Measurements from ENCODE around the gene MYL6. TPM values are rescaled to one million over a fixed set of nuclear protein-coding genes. Genes with fewer than 3 reads are reported as not detected.

Gene MYL6
- polyA plus RNA-seq, 1 of the 3 experiments (the other 2 are of a cell fraction): 4,697 TPM

DNA sequence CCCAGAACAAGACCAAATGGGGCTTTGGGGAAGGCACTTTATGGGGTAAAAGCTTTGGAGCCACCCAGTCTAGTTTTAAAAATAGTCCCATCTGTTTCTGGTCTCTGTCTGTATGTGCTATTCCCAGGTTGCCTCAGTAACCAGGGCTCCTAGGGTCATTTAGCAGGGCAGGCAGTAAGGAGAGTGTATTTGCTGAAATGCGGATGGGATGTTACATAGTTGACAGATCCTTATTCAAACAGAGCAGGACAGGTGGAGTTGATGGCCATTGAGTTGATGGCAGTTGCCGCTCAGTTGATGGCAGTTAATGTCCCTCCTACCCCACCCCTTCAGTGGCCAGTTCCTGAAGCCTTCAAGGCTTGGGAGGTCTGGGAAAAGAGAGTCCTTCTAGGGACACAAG is 35.5 kb upstream of the MYL6 start:
- H4K20me1 ChIP-seq (ENCODE audit: insufficient read depth): peaks cover 2% of the 10 kb centered on the region; the same call in 1 of the 2 replicates
- H3K79me2 ChIP-seq (ENCODE audit: insufficient read depth): peaks cover 53% of the 10 kb centered on the region
- no peaks in the 10 kb centered on the region for H3K9me2 ChIP-seq
- H3K9ac ChIP-seq: no peak overlapping the region
- peaks cover 45% of the 10 kb centered on the region for H3F3A ChIP-seq (replicated peaks; ENCODE audit: insufficient read depth)
- H3K27ac ChIP-seq (ENCODE audit: low read depth in 2 of 2, low read length in 1 of 2): no peak overlapping the region
- H3K4me2 ChIP-seq: no peak overlapping the region
- H3K36me3 ChIP-seq (replicated peaks in 1 of 2; ENCODE audit: control insufficient read depth in 1 of 2, insufficient read depth in 2 of 2, low read length in 1 of 2): peaks cover 9 to 19% of the 10 kb centered on the region in 2 experiments
- POLR2A ChIA-PET: interaction anchor here (0.6 kb wide), 1 partner anchor 38 kb away, joined by 3 read pairs; no protein-coding TSS in a partner anchor
- CTCF ChIA-PET: interaction anchor here (0.6 to 16.0 kb wide), 4 partner anchors 40 to 127 kb away, joined by 3 to 272 read pairs (median 3); partner anchors contain the start of gene SMARCC2
- H3K4me1 ChIP-seq (ENCODE audit: control insufficient read depth in 1 of 2, insufficient read depth in 2 of 2, low read depth in 1 of 2, low read length in 1 of 2): peaks cover 25 to 31% of the 10 kb centered on the region in 2 experiments
- no peaks in the 10 kb centered on the region for H3K9me3 ChIP-seq
- TF ChIP-seq SIN3A (IDR thresholded peaks at IDR 0.05; ENCODE audit: borderline replicate concordance, low read depth, low read length): no peak
- TF ChIP-seq, protein P1, sequence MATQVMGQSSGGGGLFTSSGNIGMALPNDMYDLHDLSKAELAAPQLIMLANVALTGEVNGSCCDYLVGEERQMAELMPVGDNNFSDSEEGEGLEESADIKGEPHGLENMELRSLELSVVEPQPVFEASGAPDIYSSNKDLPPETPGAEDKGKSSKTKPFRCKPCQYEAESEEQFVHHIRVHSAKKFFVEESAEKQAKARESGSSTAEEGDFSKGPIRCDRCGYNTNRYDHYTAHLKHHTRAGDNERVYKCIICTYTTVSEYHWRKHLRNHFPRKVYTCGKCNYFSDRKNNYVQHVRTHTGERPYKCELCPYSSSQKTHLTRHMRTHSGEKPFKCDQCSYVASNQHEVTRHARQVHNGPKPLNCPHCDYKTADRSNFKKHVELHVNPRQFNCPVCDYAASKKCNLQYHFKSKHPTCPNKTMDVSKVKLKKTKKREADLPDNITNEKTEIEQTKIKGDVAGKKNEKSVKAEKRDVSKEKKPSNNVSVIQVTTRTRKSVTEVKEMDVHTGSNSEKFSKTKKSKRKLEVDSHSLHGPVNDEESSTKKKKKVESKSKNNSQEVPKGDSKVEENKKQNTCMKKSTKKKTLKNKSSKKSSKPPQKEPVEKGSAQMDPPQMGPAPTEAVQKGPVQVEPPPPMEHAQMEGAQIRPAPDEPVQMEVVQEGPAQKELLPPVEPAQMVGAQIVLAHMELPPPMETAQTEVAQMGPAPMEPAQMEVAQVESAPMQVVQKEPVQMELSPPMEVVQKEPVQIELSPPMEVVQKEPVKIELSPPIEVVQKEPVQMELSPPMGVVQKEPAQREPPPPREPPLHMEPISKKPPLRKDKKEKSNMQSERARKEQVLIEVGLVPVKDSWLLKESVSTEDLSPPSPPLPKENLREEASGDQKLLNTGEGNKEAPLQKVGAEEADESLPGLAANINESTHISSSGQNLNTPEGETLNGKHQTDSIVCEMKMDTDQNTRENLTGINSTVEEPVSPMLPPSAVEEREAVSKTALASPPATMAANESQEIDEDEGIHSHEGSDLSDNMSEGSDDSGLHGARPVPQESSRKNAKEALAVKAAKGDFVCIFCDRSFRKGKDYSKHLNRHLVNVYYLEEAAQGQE (IDR thresholded peaks at IDR 0.05; ENCODE audit: low read depth, low read length): no peak
- TF ChIP-seq RXRA (IDR thresholded peaks at IDR 0.05; ENCODE audit: borderline replicate concordance, low read depth): no peak
- TF ChIP-seq RFX5 (IDR thresholded peaks at IDR 0.05; ENCODE audit: low read length): no peak
- TF ChIP-seq MEF2A (IDR thresholded peaks at IDR 0.05; ENCODE audit: borderline replicate concordance, low read depth): no peak
- TF ChIP-seq, protein P2, sequence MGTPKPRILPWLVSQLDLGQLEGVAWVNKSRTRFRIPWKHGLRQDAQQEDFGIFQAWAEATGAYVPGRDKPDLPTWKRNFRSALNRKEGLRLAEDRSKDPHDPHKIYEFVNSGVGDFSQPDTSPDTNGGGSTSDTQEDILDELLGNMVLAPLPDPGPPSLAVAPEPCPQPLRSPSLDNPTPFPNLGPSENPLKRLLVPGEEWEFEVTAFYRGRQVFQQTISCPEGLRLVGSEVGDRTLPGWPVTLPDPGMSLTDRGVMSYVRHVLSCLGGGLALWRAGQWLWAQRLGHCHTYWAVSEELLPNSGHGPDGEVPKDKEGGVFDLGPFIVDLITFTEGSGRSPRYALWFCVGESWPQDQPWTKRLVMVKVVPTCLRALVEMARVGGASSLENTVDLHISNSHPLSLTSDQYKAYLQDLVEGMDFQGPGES (IDR thresholded peaks at IDR 0.05; ENCODE audit: low read depth, low read length): no peak
- TF ChIP-seq EZH2phosphoT487 (IDR thresholded peaks at IDR 0.05; ENCODE audit: borderline replicate concordance, low read depth): no peak
- TF ChIP-seq GATA2 (CRISPR knock-in tag; IDR thresholded peaks at IDR 0.05): no peak
- no peak for TF ChIP-seq MXI1 (IDR thresholded peaks at IDR 0.05; ENCODE audit: low read depth, low read length)
- TF ChIP-seq, protein P3, sequence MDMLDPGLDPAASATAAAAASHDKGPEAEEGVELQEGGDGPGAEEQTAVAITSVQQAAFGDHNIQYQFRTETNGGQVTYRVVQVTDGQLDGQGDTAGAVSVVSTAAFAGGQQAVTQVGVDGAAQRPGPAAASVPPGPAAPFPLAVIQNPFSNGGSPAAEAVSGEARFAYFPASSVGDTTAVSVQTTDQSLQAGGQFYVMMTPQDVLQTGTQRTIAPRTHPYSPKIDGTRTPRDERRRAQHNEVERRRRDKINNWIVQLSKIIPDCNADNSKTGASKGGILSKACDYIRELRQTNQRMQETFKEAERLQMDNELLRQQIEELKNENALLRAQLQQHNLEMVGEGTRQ (IDR thresholded peaks at IDR 0.05; ENCODE audit: borderline replicate concordance, low read depth, low read length): no peak
- TF ChIP-seq FOXJ3 (CRISPR knock-in tag; IDR thresholded peaks at IDR 0.05): no peak
- TF ChIP-seq FOSL2 (IDR thresholded peaks at IDR 0.05; ENCODE audit: borderline replicate concordance, low read depth): no peak
- TF ChIP-seq NFIC (IDR thresholded peaks at IDR 0.05; ENCODE audit: borderline replicate concordance): no peak
- TF ChIP-seq, protein P4, sequence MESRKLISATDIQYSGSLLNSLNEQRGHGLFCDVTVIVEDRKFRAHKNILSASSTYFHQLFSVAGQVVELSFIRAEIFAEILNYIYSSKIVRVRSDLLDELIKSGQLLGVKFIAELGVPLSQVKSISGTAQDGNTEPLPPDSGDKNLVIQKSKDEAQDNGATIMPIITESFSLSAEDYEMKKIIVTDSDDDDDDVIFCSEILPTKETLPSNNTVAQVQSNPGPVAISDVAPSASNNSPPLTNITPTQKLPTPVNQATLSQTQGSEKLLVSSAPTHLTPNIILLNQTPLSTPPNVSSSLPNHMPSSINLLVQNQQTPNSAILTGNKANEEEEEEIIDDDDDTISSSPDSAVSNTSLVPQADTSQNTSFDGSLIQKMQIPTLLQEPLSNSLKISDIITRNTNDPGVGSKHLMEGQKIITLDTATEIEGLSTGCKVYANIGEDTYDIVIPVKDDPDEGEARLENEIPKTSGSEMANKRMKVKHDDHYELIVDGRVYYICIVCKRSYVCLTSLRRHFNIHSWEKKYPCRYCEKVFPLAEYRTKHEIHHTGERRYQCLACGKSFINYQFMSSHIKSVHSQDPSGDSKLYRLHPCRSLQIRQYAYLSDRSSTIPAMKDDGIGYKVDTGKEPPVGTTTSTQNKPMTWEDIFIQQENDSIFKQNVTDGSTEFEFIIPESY (IDR thresholded peaks at IDR 0.05; ENCODE audit: borderline replicate concordance, low read depth): no peak
- TF ChIP-seq, protein P5, sequence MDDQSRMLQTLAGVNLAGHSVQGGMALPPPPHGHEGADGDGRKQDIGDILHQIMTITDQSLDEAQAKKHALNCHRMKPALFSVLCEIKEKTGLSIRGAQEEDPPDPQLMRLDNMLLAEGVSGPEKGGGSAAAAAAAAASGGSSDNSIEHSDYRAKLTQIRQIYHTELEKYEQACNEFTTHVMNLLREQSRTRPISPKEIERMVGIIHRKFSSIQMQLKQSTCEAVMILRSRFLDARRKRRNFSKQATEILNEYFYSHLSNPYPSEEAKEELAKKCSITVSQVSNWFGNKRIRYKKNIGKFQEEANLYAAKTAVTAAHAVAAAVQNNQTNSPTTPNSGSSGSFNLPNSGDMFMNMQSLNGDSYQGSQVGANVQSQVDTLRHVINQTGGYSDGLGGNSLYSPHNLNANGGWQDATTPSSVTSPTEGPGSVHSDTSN (IDR thresholded peaks at IDR 0.05): no peak
- TF ChIP-seq POLR2AphosphoS5 (IDR thresholded peaks at IDR 0.05; ENCODE audit: low read depth, low read length): no peak
- no peak for TF ChIP-seq TAF1 (IDR thresholded peaks at IDR 0.05; ENCODE audit: borderline replicate concordance, low read depth, low read length)
- DNase-seq: no peak
- no peaks in the 10 kb centered on the region for H3K27me3 ChIP-seq (ENCODE audit: insufficient read depth)
- 95% methylated on average over 2 of the region's 2 CpGs for WGBS (ENCODE audit: low lambda C conversion rate)
- no peak overlapping the region for H2AFZ ChIP-seq (ENCODE audit: low read depth)
- no peak overlapping the region for H3K4me3 ChIP-seq (ENCODE audit: low read depth in 2 of 2, low read length in 1 of 2)

All from SK-N-SH (cell line).